Stimulated activated CD4-positive, alpha-beta T cell treated with anti-CD3 and anti-CD28 coated beads, TNF-alpha, amount 100 ng/mL, for 48 hours (primary cell): ENCODE results near the gene SLC35E2B.
"Not testable (repeated sequence)": the region's sequence is repeated elsewhere in the genome, so short reads cannot be mapped to it uniquely, and the experiment has no call there.

ENCODE experiments used
- DNase-seq, 3 donors: peaks; one replicate each; pipeline ENCODE4 v3.0.0-alpha.2; 2020; ENCODE audit warnings: low read depth in 3 of 3

Gene SLC35E2B

GRCh38 chr1:1692714-1693647 lies at the start of gene SLC35E2B:
Gene SLC35E2B (minus strand): TSS chr1:1692795. CDS start chr1:1676699, 16,096 bp downstream.
- peak; percentile 56 to 88 (median 86) for DNase-seq

- not testable (repeated sequence) for DNase-seq
Measured at GRCh38 chr1:1741013-1741412, 48.4 kb upstream of the SLC35E2B start.

- DNase-seq: not testable (repeated sequence)
Measured at GRCh38 chr1:1738799-1739337, 46.3 kb upstream of the SLC35E2B start.

GRCh38 chr1:1737675-1738590 lies 45.3 kb upstream of the SLC35E2B start:
- not testable (repeated sequence) for DNase-seq

GRCh38 chr1:1732381-1732780 lies 39.8 kb upstream of the SLC35E2B start:
- DNase-seq: no peak

GRCh38 chr1:1730870-1731269 lies 38.3 kb upstream of the SLC35E2B start:
- no peak for DNase-seq

GRCh38 chr1:1730230-1730629 lies 37.6 kb upstream of the SLC35E2B start:
- DNase-seq: not testable (repeated sequence)

GRCh38 chr1:1729116-1729816 lies 36.7 kb upstream of the SLC35E2B start:
- not testable (repeated sequence) for DNase-seq

- not testable (repeated sequence) for DNase-seq
Measured at GRCh38 chr1:1728308-1729005, 35.9 kb upstream of the SLC35E2B start.

GRCh38 chr1:1727131-1727651 lies 34.6 kb upstream of the SLC35E2B start:
- not testable (repeated sequence) for DNase-seq

- not testable (repeated sequence) for DNase-seq
Measured at GRCh38 chr1:1726088-1726487, 33.5 kb upstream of the SLC35E2B start.

GRCh38 chr1:1724035-1724864 lies 31.7 kb upstream of the SLC35E2B start, which contains the start of gene CDK11A:
Gene CDK11A (minus strand): TSS chr1:1724357. CDS start chr1:1722818, 1,539 bp downstream.
- DNase-seq: peak; percentile 79 to 99 (median 95)

GRCh38 chr1:1721201-1721600 lies 28.6 kb upstream of the SLC35E2B start:
- DNase-seq: no peak

- DNase-seq: not testable (repeated sequence)
Measured at GRCh38 chr1:1715109-1715883, 22.7 kb upstream of the SLC35E2B start.

- not testable (repeated sequence) for DNase-seq
Measured at GRCh38 chr1:1707897-1708296, 15.3 kb upstream of the SLC35E2B start.

GRCh38 chr1:1707241-1707640 lies 14.6 kb upstream of the SLC35E2B start:
- not testable (repeated sequence) for DNase-seq

- not testable (repeated sequence) for DNase-seq
Measured at GRCh38 chr1:1705623-1706022, 13.0 kb upstream of the SLC35E2B start.

- not testable (repeated sequence) for DNase-seq
Measured at GRCh38 chr1:1704284-1704957, 11.8 kb upstream of the SLC35E2B start.
